Caco-2 (cell line): ENCODE data around the gene MED4. TPM values are rescaled to one million over a fixed set of nuclear protein-coding genes. Genes with fewer than 3 reads are reported as not detected.
A peak's percentile ranks its signal among the peaks of the same experiment; 100 is the strongest.

Experiments
- BruUV-seq: library from RNA; stranded (reverse); fragments of 400-500 nt; replicated peaks from 2 replicates; lab custom pipeline; 2021; lab: Mats Ljungman, UMichigan
- CTCF ChIA-PET: fragments of 300-600 bp; sonication (Branson Sonifier 250); formaldehyde crosslinking; loops from one replicate; lab custom pipeline; 2022; ENCODE audit warnings: antibody characterized with exemption; lab: Charles Lee
- POLR2A ChIA-PET: fragments of 300-600 bp; sonication (Branson Sonifier 250); formaldehyde crosslinking; loops from one replicate; lab custom pipeline; 2022; ENCODE audit warnings: antibody characterized with exemption; lab: Charles Lee
- DNase-seq, 2 experiments: peaks; one replicate each; pipeline versions ENCODE4 v3.0.0 to v3.0.0-alpha.2; 2020 to 2022
- H3K27me3 ChIP-seq: replicated peaks from 2 replicates; pipeline ENCODE4 v1.6.0; 2011; ENCODE audit warnings: low read length; ENCODE audit not compliant: control insufficient read depth, insufficient read depth
- H3K36me3 ChIP-seq: 2 replicates; pipeline ENCODE4 v1.5.1; 2011; ENCODE audit warnings: low read length; ENCODE audit not compliant: control insufficient read depth, insufficient read depth
- H3K4me1 ChIP-seq: fragments of 250-450 bp; sonication (Bioruptor Pico); 2 replicates; pipeline ENCODE4 v1.5.1; 2020; ENCODE audit warnings: mild to moderate bottlenecking
- H3K4me3 ChIP-seq: 2 replicates; pipeline ENCODE4 v1.5.1; 2011; ENCODE audit warnings: low read depth, mild to moderate bottlenecking, control low read depth, low read length
- H3K9me3 ChIP-seq: fragments of 250-450 bp; sonication (Bioruptor Pico); 2 replicates; pipeline ENCODE4 v1.5.1; 2020; ENCODE audit warnings: mild to moderate bottlenecking, moderate library complexity
- H3K27ac Mint-ChIP-seq: one replicate; pipeline ENCODE4 v1.8.0; 2022; ENCODE audit warnings: mixed read lengths; ENCODE audit not compliant: unreplicated experiment
- H3K27me3 Mint-ChIP-seq: one replicate; pipeline ENCODE4 v1.8.0; 2022; ENCODE audit warnings: mixed read lengths; ENCODE audit not compliant: insufficient read depth, unreplicated experiment
- H3K36me3 Mint-ChIP-seq: one replicate; pipeline ENCODE4 v1.8.0; 2022; ENCODE audit warnings: mild to moderate bottlenecking, mixed read lengths; ENCODE audit not compliant: insufficient read depth, unreplicated experiment
- H3K4me1 Mint-ChIP-seq: one replicate; pipeline ENCODE4 v1.8.0; 2022; ENCODE audit warnings: low read depth, mixed read lengths; ENCODE audit not compliant: unreplicated experiment
- H3K4me3 Mint-ChIP-seq: one replicate; pipeline ENCODE4 v1.8.0; 2022; ENCODE audit warnings: mild to moderate bottlenecking, moderate library complexity, mixed read lengths; ENCODE audit not compliant: unreplicated experiment
- H3K9me3 Mint-ChIP-seq: one replicate; pipeline ENCODE4 v1.8.0; 2022; ENCODE audit warnings: mixed read lengths; ENCODE audit not compliant: unreplicated experiment
- CTCF ChIP-seq, 2 experiments: fragments of 200-600 bp in 1 of 2; IDR thresholded peaks; 1 replicate in 1 of 2; 2 replicates in 1 of 2; pipeline versions ENCODE4 v1.5.1 to v1.8.0; 2011 to 2022; ENCODE audit warnings: antibody characterized with exemption in 1 of 2, control low read depth in 1 of 2, inconsistent platforms in 1 of 2, low read depth in 1 of 2, low read length in 1 of 2, mild to moderate bottlenecking in 1 of 2, moderate library complexity in 1 of 2; ENCODE audit not compliant: insufficient read depth in 1 of 2, severe bottlenecking in 1 of 2, unreplicated experiment in 1 of 2
- intact Hi-C: fragments of 100-400 bp; cut with micrococcal nuclease; formaldehyde crosslinking; loops from one replicate; pipeline ENCODE4 v1.10.0; 2022; ENCODE audit not compliant: unreplicated experiment
- total RNA-seq: library from RNA; stranded (reverse); gene quantifications from 2 replicates; pipeline ENCODE4 v1.2.3, GENCODE V29; 2022

MED4 gene
- total RNA-seq, 1 experiment from 2014 or later, result 56.8 TPM

GRCh38 chr13:48093588-48093987 is 1.3 kb downstream of the MED4 start:
- no peaks in the 10 kb centered on the region for H3K9me3 ChIP-seq
- Mint-ChIP-seq H3K9me3 (no peaks in the 10 kb centered on the region), H3K36me3 (peaks cover 13% of the 10 kb centered on the region), H3K4me3 (peak overlapping the region; percentile 91), H3K4me1 (peaks cover 21% of the 10 kb centered on the region), H3K27ac (peak overlapping the region; percentile 97), H3K27me3 (no peaks in the 10 kb centered on the region)
- CTCF ChIA-PET, result no interaction called here
- TF ChIP-seq CTCF (IDR thresholded peaks at IDR 0.05; ENCODE audit: insufficient read depth in 1 of 2, low read depth in 1 of 2, low read length in 1 of 2, severe bottlenecking in 1 of 2, unreplicated experiment in 1 of 2), result no peak
- POLR2A ChIA-PET, result no interaction called here
- intact Hi-C loops, result no loop called here
- peak overlapping the region; percentile 81 for H3K4me3 ChIP-seq
- H3K4me1 ChIP-seq, result peaks cover 25% of the 10 kb centered on the region
- no peaks in the 10 kb centered on the region for H3K27me3 ChIP-seq
- no TSS peak for BruUV-seq
- no peak for DNase-seq
- H3K36me3 ChIP-seq, result no peaks in the 10 kb centered on the region

GRCh38 chr13:48086272-48086671 is 8.6 kb downstream of the MED4 start:
- Mint-ChIP-seq H3K4me3 (no peak overlapping the region), H3K27ac (no peak overlapping the region), H3K4me1 (no peaks in the 10 kb centered on the region), H3K36me3 (peaks cover 40% of the 10 kb centered on the region), H3K27me3 (no peaks in the 10 kb centered on the region), H3K9me3 (no peaks in the 10 kb centered on the region)
- no peak for TF ChIP-seq CTCF (IDR thresholded peaks at IDR 0.05; ENCODE audit: insufficient read depth in 1 of 2, low read depth in 1 of 2, low read length in 1 of 2, severe bottlenecking in 1 of 2, unreplicated experiment in 1 of 2)
- intact Hi-C loops, result no loop called here
- Histone ChIP-seq H3K27me3 (no peaks in the 10 kb centered on the region), H3K36me3 (no peaks in the 10 kb centered on the region; the same call in 1 of the 2 replicates), H3K9me3 (no peaks in the 10 kb centered on the region), H3K4me1 (no peaks in the 10 kb centered on the region), H3K4me3 (no peak overlapping the region)
- DNase-seq, result no peak
- CTCF ChIA-PET, result no interaction called here
- POLR2A ChIA-PET, result no interaction called here
- BruUV-seq, result no TSS peak

- H3K9me3 ChIP-seq, result peaks cover 2% of the 10 kb centered on the region; the same call in 1 of the 2 replicates
- H3K36me3 Mint-ChIP-seq, result peaks cover 77% of the 10 kb centered on the region
- H3K4me3 ChIP-seq, result no peak overlapping the region
- H3K27ac Mint-ChIP-seq, result no peak overlapping the region
- ChIA-PET POLR2A (no interaction called here), CTCF (no interaction called here)
- no peaks in the 10 kb centered on the region for H3K4me1 ChIP-seq
- no peaks in the 10 kb centered on the region for H3K4me1 Mint-ChIP-seq
- H3K9me3 Mint-ChIP-seq, result no peaks in the 10 kb centered on the region
- no peak overlapping the region for H3K4me3 Mint-ChIP-seq
- DNase-seq, result no peak
- intact Hi-C loops, result no loop called here
- H3K27me3 Mint-ChIP-seq, result no peaks in the 10 kb centered on the region
- no peaks in the 10 kb centered on the region for H3K27me3 ChIP-seq
- no peak for TF ChIP-seq CTCF (IDR thresholded peaks at IDR 0.05; ENCODE audit: insufficient read depth in 1 of 2, low read depth in 1 of 2, low read length in 1 of 2, severe bottlenecking in 1 of 2, unreplicated experiment in 1 of 2)
- no TSS peak for BruUV-seq
- H3K36me3 ChIP-seq, result peaks cover 4% of the 10 kb centered on the region
Observed at GRCh38 chr13:48081739-48082138, 13.2 kb downstream of the MED4 start.
